HepG2 (cell line): ENCODE data around the gene COL4A2. TPM values are rescaled to one million over a fixed set of nuclear protein-coding genes. Genes with fewer than 3 reads are reported as not detected.

ENCODE experiments used
- ATAC-seq: fragments of 200-7000 bp; cut with Tn5 transposase; 3 replicates; pipeline ENCODE4 v1.9.1; 2020; ENCODE audit warnings: mild to moderate bottlenecking, moderate library complexity
- BruUV-seq: library from RNA; stranded (reverse); fragments of 400-500 nt; replicated peaks from 2 replicates; lab custom pipeline; 2021; lab: Mats Ljungman, UMichigan
- CTCF ChIA-PET: fragments of 300-600 bp; formaldehyde crosslinking; extraction: SDS; loops from one replicate; lab custom pipeline; 2021; ENCODE audit warnings: low total read pairs, inconsistent platforms, low intra/inter-chr PET ratio; lab: Yijun Ruan, JAX
- POLR2A ChIA-PET: fragments of 350-600 bp; sonication (Branson Sonifier 250); formaldehyde crosslinking; loops from one replicate; lab custom pipeline; 2020; ENCODE audit warnings: antibody characterized with exemption, inconsistent platforms; lab: Yijun Ruan, JAX
- DNase-seq: peaks from one replicate; pipeline ENCODE4 v3.0.0-alpha.2; 2015; ENCODE audit warnings: low spot score
- FAIRE-seq: peaks from 3 replicates; lab custom pipeline; 2011; peaks lifted over from hg19 to GRCh38; lab: Jason Lieb, UNC
- H2AFZ ChIP-seq: one replicate; pipeline ENCODE4 v1.6.1; 2011; ENCODE audit warnings: low read length, inconsistent platforms
- H3K27ac ChIP-seq: fragments of 300-600 bp; 3 replicates; pipeline ENCODE4 v1.8.0; 2011; ENCODE audit warnings: mixed run types, mild to moderate bottlenecking, mixed read lengths, low read length, inconsistent platforms; ENCODE audit not compliant: insufficient read depth; ENCODE audit errors: extremely low read length
- H3K27me3 ChIP-seq, 2 experiments: fragments of 200-600 bp in 1 of 2; 2 replicates in 1 of 2; 3 replicates in 1 of 2; pipeline versions ENCODE4 v1.6.0 to v1.8.0; 2011; ENCODE audit warnings: low read length in 2 of 2, mild to moderate bottlenecking in 2 of 2, moderate library complexity in 2 of 2, inconsistent platforms in 1 of 2; ENCODE audit not compliant: insufficient read depth in 2 of 2, control insufficient read depth in 1 of 2
- H3K36me3 ChIP-seq, 2 experiments: fragments of 200-600 bp in 1 of 2; replicated peaks in 1 of 2; 2 replicates in 1 of 2; 3 replicates in 1 of 2; pipeline versions ENCODE4 v1.5.1 to v1.8.0; 2011; ENCODE audit warnings: low read length in 2 of 2, inconsistent platforms in 1 of 2; ENCODE audit not compliant: insufficient read depth in 2 of 2, control insufficient read depth in 1 of 2
- H3K4me1 ChIP-seq: 2 replicates; pipeline ENCODE4 v1.5.1; 2012; ENCODE audit warnings: low read length, inconsistent platforms; ENCODE audit not compliant: insufficient read depth
- H3K4me2 ChIP-seq: 2 replicates; pipeline ENCODE4 v1.6.0; 2011; ENCODE audit warnings: low read depth, low read length, inconsistent platforms
- H3K4me3 ChIP-seq, 3 experiments: fragments of 200-600 bp in 1 of 3; sonication (generic), shearing (Covaris generic) in 1 of 3; replicated peaks in 1 of 3; 2 replicates each; pipeline ENCODE4 v1.5.1; 2011 to 2016; ENCODE audit warnings: low read length in 3 of 3, inconsistent platforms in 2 of 3, low read depth in 2 of 3, mild to moderate bottlenecking in 2 of 3, control low read depth in 1 of 3, mixed read lengths in 1 of 3; ENCODE audit not compliant: insufficient read depth in 1 of 3
- H3K79me2 ChIP-seq: one replicate; pipeline ENCODE4 v1.6.1; 2011; ENCODE audit warnings: low read length, inconsistent platforms; ENCODE audit not compliant: insufficient read depth
- H3K9ac ChIP-seq: 2 replicates; pipeline ENCODE4 v1.6.0; 2011; ENCODE audit warnings: mild to moderate bottlenecking, low read depth, low read length, inconsistent platforms; ENCODE audit not compliant: insufficient read depth
- H3K9me3 ChIP-seq: 2 replicates; pipeline ENCODE4 v1.5.1; 2012; ENCODE audit warnings: mild to moderate bottlenecking, low read length
- H4K20me1 ChIP-seq: 2 replicates; pipeline ENCODE4 v1.6.0; 2011; ENCODE audit warnings: inconsistent platforms, mild to moderate bottlenecking, low read length, moderate library complexity; ENCODE audit not compliant: insufficient read depth
- CHD2 ChIP-seq: IDR thresholded peaks from 2 replicates; pipeline ENCODE4 v1.6.1; 2011; ENCODE audit warnings: low read depth, low read length, improper control_type of control experiment
- GATAD2A ChIP-seq: IDR thresholded peaks from 2 replicates; pipeline ENCODE4 v1.6.1; 2016
- KDM3A ChIP-seq: IDR thresholded peaks from 2 replicates; pipeline ENCODE4 v1.6.1; 2018; ENCODE audit warnings: low read depth, missing compliant biosample characterization
- NFE2L1 ChIP-seq: sonication (generic); formaldehyde crosslinking; IDR thresholded peaks from 2 replicates; pipeline ENCODE4 v1.4.0; 2020; ENCODE audit warnings: missing genetic modification reagents, mild to moderate bottlenecking, borderline replicate concordance
- NFKBIZ ChIP-seq: IDR thresholded peaks from 2 replicates; pipeline ENCODE4 v1.6.1; 2018; ENCODE audit warnings: missing genetic modification reagents, missing compliant biosample characterization
- ONECUT2 ChIP-seq: sonication (generic); formaldehyde crosslinking; IDR thresholded peaks from 2 replicates; pipeline ENCODE4 v1.4.0; 2020; ENCODE audit warnings: missing genetic modification reagents
- SIN3B ChIP-seq: fragments of 150-350 bp; IDR thresholded peaks from 2 replicates; pipeline ENCODE4 v1.6.1; 2014; ENCODE audit warnings: low read length
- ZBTB20 ChIP-seq: sonication (generic); formaldehyde crosslinking; IDR thresholded peaks from 2 replicates; pipeline ENCODE4 v1.8.1; 2023; ENCODE audit warnings: missing genetic modification reagents, low read depth, mild to moderate bottlenecking, borderline replicate concordance
- ZBTB3 ChIP-seq: sonication (generic); formaldehyde crosslinking; IDR thresholded peaks from 2 replicates; pipeline ENCODE4 v1.4.0; 2020; ENCODE audit warnings: low read depth, mild to moderate bottlenecking, moderate library complexity, missing genetic modification reagents, borderline replicate concordance
- ZNF878 ChIP-seq: sonication (generic); formaldehyde crosslinking; IDR thresholded peaks from 2 replicates; pipeline ENCODE4 v1.8.1; 2023; ENCODE audit warnings: mild to moderate bottlenecking, missing genetic modification reagents, moderate library complexity
- ZNF883 ChIP-seq: sonication (generic); formaldehyde crosslinking; IDR thresholded peaks from 2 replicates; pipeline ENCODE4 v1.5.1; 2020; ENCODE audit warnings: mild to moderate bottlenecking, missing genetic modification reagents; ENCODE audit errors: not compliant biosample characterization
- WGBS: methylation state at CpG from one replicate; pipeline ENCODE4 v1.1.6; 2017; ENCODE audit warnings: low lambda C conversion rate; 5-methylcytosine and 5-hydroxymethylcytosine counted together
- in situ Hi-C: cut with HindIII; loops from 2 replicates; pipeline ENCODE4 v1.10.0; 2017; ENCODE audit warnings: low pct_unique_long_range_greater_than_20kb; ENCODE audit not compliant: extremely low pct_ligation_motif_present
- intact Hi-C: fragments of 100-400 bp; cut with micrococcal nuclease; formaldehyde crosslinking; loops from one replicate; pipeline ENCODE4 v1.10.0; 2022; ENCODE audit not compliant: unreplicated experiment
- polyA plus RNA-seq, 8 experiments: library from polyadenylated mRNA; depleted of rRNA in 3 of 8; stranded (reverse) in 7 of 8; unstranded in 1 of 8; fragments of >200 nt; fragmentation: Illumina TruSeq in 4 of 8; extraction: Trizol in 4 of 8; gene quantifications; 2 replicates each; pipeline versions ENCODE4 v1.2.1 to v1.2.3, GENCODE V29; 2011 to 2016; ENCODE audit warnings: low read depth in 4 of 8, missing spikeins in 1 of 8, mixed read lengths in 1 of 8; ENCODE audit not compliant: insufficient read depth in 1 of 8
- total RNA-seq, 5 experiments: library from RNA; depleted of rRNA; stranded (reverse); fragments of >200 nt; fragmentation: Illumina TruSeq; extraction: Trizol; gene quantifications; 2 replicates each; pipeline ENCODE4 v1.2.3, GENCODE V29; 2016; ENCODE audit warnings: low read depth in 1 of 5
- TF ChIP-seq, protein P1 (sequence below): sonication (generic); formaldehyde crosslinking; IDR thresholded peaks from 2 replicates; pipeline ENCODE4 v1.9.0; 2021; ENCODE audit warnings: mild to moderate bottlenecking, missing genetic modification reagents
- TF ChIP-seq, protein P2 (sequence below): sonication (generic); formaldehyde crosslinking; IDR thresholded peaks from 2 replicates; pipeline ENCODE4 v1.9.0; 2022; ENCODE audit warnings: missing genetic modification reagents, mild to moderate bottlenecking, borderline replicate concordance
- TF ChIP-seq, protein P3 (sequence below): sonication (generic); formaldehyde crosslinking; IDR thresholded peaks from 2 replicates; pipeline ENCODE4 v1.4.0; 2020; ENCODE audit warnings: mild to moderate bottlenecking, low read depth, missing genetic modification reagents

The COL4A2 gene
- total and polyA plus RNA-seq, 2 of the 13 experiments (the other 11 are each of a cell fraction or from before 2014, with no cell fraction given): 0.22 to 1.9 TPM

DNA sequence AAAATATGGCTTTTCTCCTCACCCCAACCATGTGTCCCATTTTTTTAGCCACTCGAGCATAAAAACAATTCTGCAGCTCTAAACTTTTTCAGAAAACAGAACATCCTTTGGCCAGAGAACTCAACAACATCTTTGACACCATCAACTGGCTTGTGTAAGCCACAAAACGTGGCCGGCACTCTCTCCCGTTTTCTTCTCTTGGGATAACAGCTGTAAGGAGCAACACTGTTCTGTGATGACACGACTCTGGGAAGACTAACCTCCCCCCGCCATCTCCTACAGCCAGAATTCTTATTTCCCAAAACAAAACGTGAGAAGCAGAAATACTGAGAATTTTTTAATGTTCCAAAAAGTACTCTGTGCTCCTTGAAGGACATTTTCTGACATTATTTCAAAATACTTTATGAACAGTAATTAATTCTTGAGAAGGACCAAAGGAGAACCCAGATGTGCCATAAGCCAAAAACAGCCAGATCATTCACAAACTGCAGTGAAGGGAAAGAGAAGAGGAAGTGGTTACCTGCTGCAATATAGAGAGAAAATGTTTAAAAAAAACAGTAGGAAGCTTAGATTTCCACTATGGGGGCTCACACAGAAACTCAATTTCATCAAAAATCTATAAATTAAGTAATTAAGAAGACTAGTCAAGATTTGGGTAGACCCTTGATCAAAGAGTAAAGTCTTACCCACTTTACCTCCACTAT is 25.9 kb upstream of the COL4A2 start (continued):
- TF ChIP-seq, protein P1, sequence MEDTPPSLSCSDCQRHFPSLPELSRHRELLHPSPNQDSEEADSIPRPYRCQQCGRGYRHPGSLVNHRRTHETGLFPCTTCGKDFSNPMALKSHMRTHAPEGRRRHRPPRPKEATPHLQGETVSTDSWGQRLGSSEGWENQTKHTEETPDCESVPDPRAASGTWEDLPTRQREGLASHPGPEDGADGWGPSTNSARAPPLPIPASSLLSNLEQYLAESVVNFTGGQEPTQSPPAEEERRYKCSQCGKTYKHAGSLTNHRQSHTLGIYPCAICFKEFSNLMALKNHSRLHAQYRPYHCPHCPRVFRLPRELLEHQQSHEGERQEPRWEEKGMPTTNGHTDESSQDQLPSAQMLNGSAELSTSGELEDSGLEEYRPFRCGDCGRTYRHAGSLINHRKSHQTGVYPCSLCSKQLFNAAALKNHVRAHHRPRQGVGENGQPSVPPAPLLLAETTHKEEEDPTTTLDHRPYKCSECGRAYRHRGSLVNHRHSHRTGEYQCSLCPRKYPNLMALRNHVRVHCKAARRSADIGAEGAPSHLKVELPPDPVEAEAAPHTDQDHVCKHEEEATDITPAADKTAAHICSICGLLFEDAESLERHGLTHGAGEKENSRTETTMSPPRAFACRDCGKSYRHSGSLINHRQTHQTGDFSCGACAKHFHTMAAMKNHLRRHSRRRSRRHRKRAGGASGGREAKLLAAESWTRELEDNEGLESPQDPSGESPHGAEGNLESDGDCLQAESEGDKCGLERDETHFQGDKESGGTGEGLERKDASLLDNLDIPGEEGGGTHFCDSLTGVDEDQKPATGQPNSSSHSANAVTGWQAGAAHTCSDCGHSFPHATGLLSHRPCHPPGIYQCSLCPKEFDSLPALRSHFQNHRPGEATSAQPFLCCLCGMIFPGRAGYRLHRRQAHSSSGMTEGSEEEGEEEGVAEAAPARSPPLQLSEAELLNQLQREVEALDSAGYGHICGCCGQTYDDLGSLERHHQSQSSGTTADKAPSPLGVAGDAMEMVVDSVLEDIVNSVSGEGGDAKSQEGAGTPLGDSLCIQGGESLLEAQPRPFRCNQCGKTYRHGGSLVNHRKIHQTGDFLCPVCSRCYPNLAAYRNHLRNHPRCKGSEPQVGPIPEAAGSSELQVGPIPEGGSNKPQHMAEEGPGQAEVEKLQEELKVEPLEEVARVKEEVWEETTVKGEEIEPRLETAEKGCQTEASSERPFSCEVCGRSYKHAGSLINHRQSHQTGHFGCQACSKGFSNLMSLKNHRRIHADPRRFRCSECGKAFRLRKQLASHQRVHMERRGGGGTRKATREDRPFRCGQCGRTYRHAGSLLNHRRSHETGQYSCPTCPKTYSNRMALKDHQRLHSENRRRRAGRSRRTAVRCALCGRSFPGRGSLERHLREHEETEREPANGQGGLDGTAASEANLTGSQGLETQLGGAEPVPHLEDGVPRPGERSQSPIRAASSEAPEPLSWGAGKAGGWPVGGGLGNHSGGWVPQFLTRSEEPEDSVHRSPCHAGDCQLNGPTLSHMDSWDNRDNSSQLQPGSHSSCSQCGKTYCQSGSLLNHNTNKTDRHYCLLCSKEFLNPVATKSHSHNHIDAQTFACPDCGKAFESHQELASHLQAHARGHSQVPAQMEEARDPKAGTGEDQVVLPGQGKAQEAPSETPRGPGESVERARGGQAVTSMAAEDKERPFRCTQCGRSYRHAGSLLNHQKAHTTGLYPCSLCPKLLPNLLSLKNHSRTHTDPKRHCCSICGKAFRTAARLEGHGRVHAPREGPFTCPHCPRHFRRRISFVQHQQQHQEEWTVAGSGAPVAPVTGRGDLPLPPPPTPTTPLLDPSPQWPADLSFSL (CRISPR knock-in tag): no peak
- TF ChIP-seq ONECUT2 (CRISPR knock-in tag): no peak
- TF ChIP-seq ZNF878 (CRISPR knock-in tag): no peak
- no peak for TF ChIP-seq ZBTB3 (CRISPR knock-in tag)

DNA sequence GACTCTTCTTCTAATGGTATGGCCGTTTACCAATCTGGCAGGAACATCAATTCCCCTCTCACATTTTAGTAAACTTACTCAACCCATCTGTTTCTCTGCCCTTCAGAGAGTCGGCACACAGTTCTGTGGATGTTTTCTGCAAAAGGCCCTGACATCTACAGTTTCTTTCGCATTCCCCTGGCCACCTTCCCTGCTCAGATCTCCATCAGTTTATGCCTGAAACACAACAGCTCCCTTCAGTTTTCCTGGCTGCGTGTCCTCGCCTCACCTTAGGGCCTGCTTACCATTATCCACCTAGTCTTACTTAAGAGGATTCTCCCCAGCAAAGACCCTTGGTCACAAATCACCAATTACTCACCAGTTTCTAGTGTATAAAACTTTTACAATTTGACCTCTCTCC is 25.3 kb upstream of the COL4A2 start:
- Histone ChIP-seq H4K20me1 (no peaks in the 10 kb centered on the region), H3K27ac (no peak overlapping the region), H3K27me3 (peaks cover 4 to 31% of the 10 kb centered on the region in 2 experiments), H3K9me3 (no peaks in the 10 kb centered on the region), H3K4me2 (no peak overlapping the region), H3K4me3 (no peak overlapping the region), H2AFZ (no peak overlapping the region), H3K9ac (no peak overlapping the region), H3K4me1 (no peaks in the 10 kb centered on the region), H3K36me3 (no peaks in the 10 kb centered on the region), H3K79me2 (no peaks in the 10 kb centered on the region)
- DNase-seq: no peak
- ChIA-PET POLR2A (no interaction called here), CTCF (no interaction called here)
- no peak for FAIRE-seq
- 13% methylated on average over 5 of the region's 5 CpGs for WGBS
- intact Hi-C loops (no loop called here), in situ Hi-C loops (no loop called here)
- BruUV-seq: no TSS peak
- ATAC-seq: no peak
- TF ChIP-seq SIN3B (no peak), ZBTB20 (CRISPR knock-in tag) (no peak), CHD2 (no peak), NFE2L1 (CRISPR knock-in tag) (no peak), NFKBIZ (no peak), ZNF883 (CRISPR knock-in tag) (no peak), KDM3A (CRISPR knock-in tag) (no peak), GATAD2A (no peak)
- TF ChIP-seq, protein P2, sequence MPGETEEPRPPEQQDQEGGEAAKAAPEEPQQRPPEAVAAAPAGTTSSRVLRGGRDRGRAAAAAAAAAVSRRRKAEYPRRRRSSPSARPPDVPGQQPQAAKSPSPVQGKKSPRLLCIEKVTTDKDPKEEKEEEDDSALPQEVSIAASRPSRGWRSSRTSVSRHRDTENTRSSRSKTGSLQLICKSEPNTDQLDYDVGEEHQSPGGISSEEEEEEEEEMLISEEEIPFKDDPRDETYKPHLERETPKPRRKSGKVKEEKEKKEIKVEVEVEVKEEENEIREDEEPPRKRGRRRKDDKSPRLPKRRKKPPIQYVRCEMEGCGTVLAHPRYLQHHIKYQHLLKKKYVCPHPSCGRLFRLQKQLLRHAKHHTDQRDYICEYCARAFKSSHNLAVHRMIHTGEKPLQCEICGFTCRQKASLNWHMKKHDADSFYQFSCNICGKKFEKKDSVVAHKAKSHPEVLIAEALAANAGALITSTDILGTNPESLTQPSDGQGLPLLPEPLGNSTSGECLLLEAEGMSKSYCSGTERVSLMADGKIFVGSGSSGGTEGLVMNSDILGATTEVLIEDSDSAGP (CRISPR knock-in tag): no peak
- TF ChIP-seq, protein P3, sequence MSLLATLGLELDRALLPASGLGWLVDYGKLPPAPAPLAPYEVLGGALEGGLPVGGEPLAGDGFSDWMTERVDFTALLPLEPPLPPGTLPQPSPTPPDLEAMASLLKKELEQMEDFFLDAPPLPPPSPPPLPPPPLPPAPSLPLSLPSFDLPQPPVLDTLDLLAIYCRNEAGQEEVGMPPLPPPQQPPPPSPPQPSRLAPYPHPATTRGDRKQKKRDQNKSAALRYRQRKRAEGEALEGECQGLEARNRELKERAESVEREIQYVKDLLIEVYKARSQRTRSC (CRISPR knock-in tag): no peak
